ENCODE measurements around the gene WSB1. TPM values are rescaled to one million over a fixed set of nuclear protein-coding genes. Genes with fewer than 3 reads are reported as not detected.

WSB1 gene
- total and polyA plus RNA-seq, 9 of the 15 experiments (the other 6 are each of a cell fraction or from before 2014, with no cell fraction given) = 22.8 to 229 (median 81.1) TPM

- H3K4me2 ChIP-seq (ENCODE audit: insufficient read depth, low read length) = no peak overlapping the region
- 25% methylated on average over 7 of the region's 7 CpGs for WGBS (ENCODE audit: insufficient coverage, low coverage, missing lambda C conversion rate)
- CTCF ChIA-PET (ENCODE audit: low intra/inter-chr PET ratio) = no interaction called here
- TF ChIP-seq CREBBP (IDR thresholded peaks at IDR 0.05; ENCODE audit: low read depth, low read length) (no peak), CREB1 (IDR thresholded peaks at IDR 0.05) (no peak), CREB1 (CRISPR knock-in tag; IDR thresholded peaks at IDR 0.05) (no peak), CHD1 (IDR thresholded peaks at IDR 0.05; ENCODE audit: low read length) (no peak), ZNF282 (CRISPR knock-in tag; IDR thresholded peaks at IDR 0.05) (no peak), MITF (IDR thresholded peaks at IDR 0.05) (no peak), TAF7 (tag; IDR thresholded peaks at IDR 0.05) (no peak), MAX (CRISPR knock-in tag; IDR thresholded peaks at IDR 0.05) (no peak), DACH1 (IDR thresholded peaks at IDR 0.05; ENCODE audit: partially characterized antibody) (no peak), RUNX1 (IDR thresholded peaks at IDR 0.05; ENCODE audit: low read depth) (no peak), AFF4 (CRISPR knock-in tag; IDR thresholded peaks at IDR 0.05) (no peak), KDM4B (IDR thresholded peaks at IDR 0.05; ENCODE audit: borderline replicate concordance in 2 of 2, low read depth in 1 of 2) (no peak), IFI16 (CRISPR knock-in tag; IDR thresholded peaks at IDR 0.05) (no peak), EWSR1 (IDR thresholded peaks at IDR 0.05; ENCODE audit: borderline replicate concordance, low read depth, partially characterized antibody) (no peak), MBD2 (IDR thresholded peaks at IDR 0.05; ENCODE audit: borderline replicate concordance, low read depth) (no peak), DLX4 (CRISPR knock-in tag; IDR thresholded peaks at IDR 0.05) (no peak)
These were observed 46.6 kb upstream of the WSB1 start for GRCh38 chr17:27247071-27247957.

More at GRCh38 chr17:27247071-27247957, 46.6 kb upstream of the WSB1 start:
- intact Hi-C loops (cut with micrococcal nuclease) = loop anchor here (5.0 to 10.0 kb wide), 3 partner anchors 75 to 207 kb away; partner anchors contain the start of gene KSR1
- DNase-seq (ENCODE audit: extremely low read depth in 1 of 4, low spot score in 3 of 4) = no peak
- Histone ChIP-seq H3K79me2 (ENCODE audit: control insufficient read depth, insufficient read depth, low read length) (no peaks in the 10 kb centered on the region), H4K20me1 (replicated peaks; ENCODE audit: control insufficient read depth, insufficient read depth, low read length) (no peaks in the 10 kb centered on the region), H3K27ac (ENCODE audit: extremely low read depth, low read depth, low read length) (no peak overlapping the region), H2AFZ (ENCODE audit: low read depth, low read length) (no peak overlapping the region), H3K4me3 (no peak overlapping the region), H3K9ac (ENCODE audit: insufficient read depth in 1 of 2, low read depth in 2 of 2, low read length in 2 of 2) (no peak overlapping the region), H3K27me3 (ENCODE audit: control insufficient read depth in 2 of 2, insufficient read depth in 2 of 2, low read length in 2 of 2) (no peaks in the 10 kb centered on the region; a peak in 1 of 5 replicates), H3K9me1 (ENCODE audit: control insufficient read depth, insufficient read depth, low read length) (no peaks in the 10 kb centered on the region), H3K9me3 (replicated peaks; ENCODE audit: control insufficient read depth, insufficient read depth, low read depth, low read length) (no peaks in the 10 kb centered on the region), H3K4me1 (replicated peaks in 1 of 2; ENCODE audit: control insufficient read depth in 2 of 2, insufficient read depth in 2 of 2, low read length in 2 of 2) (peaks cover 7 to 13% of the 10 kb centered on the region in 2 experiments; a peak in 4 of 5 replicates), H3K36me3 (ENCODE audit: control insufficient read depth, insufficient read depth, low read length) (no peaks in the 10 kb centered on the region)
- FAIRE-seq = no peak
- POLR2A ChIA-PET = interaction anchor here (1.2 kb wide), 1 partner anchor 10 kb away, joined by 3 read pairs; no protein-coding TSS in a partner anchor
- no peak for ATAC-seq
- BruUV-seq (replicated peaks) = no TSS peak
- in situ Hi-C loops (cut with MboI) = loop anchor here (10.0 kb wide), 1 partner anchor 357 kb away; no protein-coding TSS in a partner anchor
